HCT116 (cell line): ENCODE data around the gene FSIP2. TPM values are rescaled to one million over a fixed set of nuclear protein-coding genes. Genes with fewer than 3 reads are reported as not detected.

Experiments
- ATAC-seq: fragments of 200-7000 bp; cut with Tn5 transposase; 2 replicates; pipeline ENCODE4 v1.9.1; 2020; ENCODE audit warnings: mild to moderate bottlenecking, moderate library complexity
- BruUV-seq: library from RNA; stranded (reverse); fragments of 400-500 nt; replicated peaks from 2 replicates; lab custom pipeline; 2021; lab: Mats Ljungman, UMichigan
- CTCF ChIA-PET: fragments of 300-600 bp; sonication (Branson Sonifier 250); formaldehyde crosslinking; loops from one replicate; lab custom pipeline; 2021; ENCODE audit warnings: antibody characterized with exemption; lab: Charles Lee
- POLR2A ChIA-PET: fragments of 300-600, 350-600 bp; sonication (Branson Sonifier 250); formaldehyde crosslinking; loops from one replicate; lab custom pipeline; 2021; ENCODE audit warnings: antibody characterized with exemption; lab: Charles Lee
- RAD21 ChIA-PET, 2 experiments: fragments of 300-600 bp; sonication (Branson Sonifier 250); formaldehyde crosslinking; loops; one replicate each; lab custom pipeline; 2023; ENCODE audit warnings: low total read pairs in 2 of 2; ENCODE audit not compliant: uncharacterized antibody in 2 of 2, unreplicated experiment in 2 of 2, low non-redundant PET in 1 of 2; lab: Charles Lee
- DNase-seq: peaks from one replicate; pipeline ENCODE4 v3.0.0-alpha.2; 2010; ENCODE audit warnings: low read depth, low spot score
- H2AFZ ChIP-seq: fragments of 200-600 bp; shearing (Covaris generic), sonication (generic); 2 replicates; pipeline ENCODE4 v1.6.1; 2017; ENCODE audit warnings: low read depth, mixed run types, mixed read lengths, antibody characterized with exemption, low read length; ENCODE audit not compliant: poor library complexity, severe bottlenecking
- H3K27ac ChIP-seq: 2 replicates; pipeline ENCODE4 v1.5.1; 2012; ENCODE audit warnings: low read depth, low read length
- H3K27me3 ChIP-seq: fragments of 200-600 bp; sonication (generic); 2 replicates; pipeline ENCODE4 v1.6.1; 2016; ENCODE audit warnings: mixed run types, low read length, mixed read lengths; ENCODE audit not compliant: insufficient read depth
- H3K36me3 ChIP-seq, 2 experiments: fragments of 200-500 bp in 1 of 2; fragments of 200-600 bp in 1 of 2; sonication (Bioruptor generic) in 1 of 2; sonication (generic) in 1 of 2; 2 replicates each; pipeline versions ENCODE4 v1.5.1 to v1.6.1; 2014 to 2016; ENCODE audit warnings: low read length in 2 of 2, inconsistent platforms in 1 of 2, mixed read lengths in 1 of 2, mixed run types in 1 of 2; ENCODE audit not compliant: insufficient read depth in 2 of 2, control insufficient read depth in 1 of 2
- H3K4me1 ChIP-seq, 2 experiments: fragments of 200-600 bp in 1 of 2; sonication (generic) in 1 of 2; 2 replicates each; pipeline versions ENCODE4 v1.5.1 to v1.6.1; 2012 to 2017; ENCODE audit warnings: low read length in 2 of 2, inconsistent platforms in 1 of 2, mild to moderate bottlenecking in 1 of 2, mixed read lengths in 1 of 2, mixed run types in 1 of 2, moderate library complexity in 1 of 2; ENCODE audit not compliant: insufficient read depth in 2 of 2, control insufficient read depth in 1 of 2
- H3K4me2 ChIP-seq: fragments of 200-600 bp; sonication (generic); 2 replicates; pipeline ENCODE4 v1.6.1; 2017; ENCODE audit warnings: mixed run types, low read length, mixed read lengths
- H3K4me3 ChIP-seq, 2 experiments: fragments of 200-600 bp in 1 of 2; sonication (generic) in 1 of 2; replicated peaks in 1 of 2; 2 replicates each; pipeline ENCODE4 v1.5.1; 2011 to 2016; ENCODE audit warnings: low read length in 2 of 2, control low read depth in 1 of 2, low read depth in 1 of 2, mild to moderate bottlenecking in 1 of 2, mixed read lengths in 1 of 2, mixed run types in 1 of 2
- H3K79me2 ChIP-seq: fragments of 200-600 bp; sonication (generic); 2 replicates; pipeline ENCODE4 v1.6.1; 2017; ENCODE audit warnings: mild to moderate bottlenecking, mixed run types, low read length, moderate library complexity, mixed read lengths; ENCODE audit not compliant: insufficient read depth
- H3K9ac ChIP-seq: fragments of 200-600 bp; sonication (generic); 2 replicates; pipeline ENCODE4 v1.6.1; 2016; ENCODE audit warnings: low read length, mixed read lengths
- H3K9me2 ChIP-seq: fragments of 200-600 bp; sonication (generic), shearing (Covaris generic); 2 replicates; pipeline ENCODE4 v1.6.1; 2017; ENCODE audit warnings: mixed run types, mild to moderate bottlenecking, moderate library complexity; ENCODE audit not compliant: insufficient read depth
- H3K9me3 ChIP-seq, 2 experiments: fragments of 200-500 bp in 1 of 2; fragments of 200-600 bp in 1 of 2; sonication (Bioruptor generic) in 1 of 2; sonication (generic) in 1 of 2; 2 replicates each; pipeline ENCODE4 v1.6.1; 2014 to 2017; ENCODE audit warnings: low read length in 2 of 2, mixed read lengths in 2 of 2, inconsistent platforms in 1 of 2, low read depth in 1 of 2, mild to moderate bottlenecking in 1 of 2, mixed run types in 1 of 2, moderate library complexity in 1 of 2; ENCODE audit not compliant: control insufficient read depth in 1 of 2, insufficient read depth in 1 of 2
- H4K20me1 ChIP-seq: fragments of 200-600 bp; sonication (generic), shearing (Covaris generic); 2 replicates; pipeline ENCODE4 v1.6.1; 2017; ENCODE audit warnings: mixed run types, mild to moderate bottlenecking, moderate library complexity; ENCODE audit not compliant: insufficient read depth
- ATF3 ChIP-seq: IDR thresholded peaks from 2 replicates; pipeline ENCODE4 v1.6.1; 2012
- CBX3 ChIP-seq: IDR thresholded peaks from 2 replicates; pipeline ENCODE4 v1.6.1; 2012; ENCODE audit warnings: low read depth
- CEBPB ChIP-seq: IDR thresholded peaks from 2 replicates; pipeline ENCODE4 v1.6.1; 2012; ENCODE audit warnings: low read depth
- CTCF ChIP-seq, 3 experiments: fragments of 200-600 bp in 1 of 3; sonication (generic) in 1 of 3; IDR thresholded peaks in 2 of 3; conservative IDR thresholded peaks in 1 of 3; 2 replicates each; pipeline ENCODE4 v1.5.1; 2012 to 2017; ENCODE audit warnings: low read depth in 2 of 3, low read length in 2 of 3, antibody characterized with exemption in 1 of 3, borderline replicate concordance in 1 of 3, control low read depth in 1 of 3, mild to moderate bottlenecking in 1 of 3, mixed read lengths in 1 of 3, mixed run types in 1 of 3, moderate library complexity in 1 of 3; ENCODE audit not compliant: insufficient read depth in 1 of 3
- EGR1 ChIP-seq: IDR thresholded peaks from 2 replicates; pipeline ENCODE4 v1.6.1; 2012; ENCODE audit warnings: low read depth
- ELF1 ChIP-seq: IDR thresholded peaks from 2 replicates; pipeline ENCODE4 v1.6.1; 2012; ENCODE audit warnings: low read depth, borderline replicate concordance
- EZH2 ChIP-seq: fragments of 200-600 bp; sonication (generic); IDR thresholded peaks from 2 replicates; pipeline ENCODE4 v1.6.1; 2017; ENCODE audit warnings: antibody characterized with exemption, mixed run types
- EZH2phosphoT487 ChIP-seq: fragments of 200-600 bp; IDR thresholded peaks from 2 replicates; pipeline ENCODE4 v1.6.1; 2018; ENCODE audit warnings: antibody characterized with exemption, borderline replicate concordance
- JUND ChIP-seq: IDR thresholded peaks from 2 replicates; pipeline ENCODE4 v1.6.1; 2012
- MAX ChIP-seq: IDR thresholded peaks from 2 replicates; pipeline ENCODE4 v1.6.1; 2012
- POLR2A ChIP-seq: IDR thresholded peaks from 2 replicates; pipeline ENCODE4 v1.7.0; 2011; ENCODE audit warnings: borderline replicate concordance; ENCODE audit not compliant: insufficient read depth, insufficient read length; ENCODE audit errors: extremely low read depth
- POLR2AphosphoS5 ChIP-seq: IDR thresholded peaks from 2 replicates; pipeline ENCODE4 v1.6.1; 2011; ENCODE audit warnings: mild to moderate bottlenecking, low read depth, low read length, moderate library complexity
- RAD21 ChIP-seq: IDR thresholded peaks from 2 replicates; pipeline ENCODE4 v1.6.1; 2012; ENCODE audit warnings: low read depth, mild to moderate bottlenecking
- REST ChIP-seq: IDR thresholded peaks from 2 replicates; pipeline ENCODE4 v1.6.1; 2012; ENCODE audit warnings: low read depth
- SP1 ChIP-seq: IDR thresholded peaks from 2 replicates; pipeline ENCODE4 v1.6.1; 2012; ENCODE audit warnings: low read depth
- ZFX ChIP-seq: fragments of 450-650 bp; IDR thresholded peaks from 2 replicates; pipeline ENCODE4 v1.6.1; 2017
- intact Hi-C: fragments of 100-400 bp; cut with micrococcal nuclease; formaldehyde crosslinking; loops from 2 replicates; pipeline ENCODE4 v1.10.0; 2022
- total RNA-seq: library from RNA; stranded (reverse); gene quantifications from one replicate; pipeline ENCODE4 v1.2.1, GENCODE V29; 2021; ENCODE audit not compliant: unreplicated experiment

Gene FSIP2
- total RNA-seq, 1 experiment from 2014 or later: not detected

- POLR2A ChIA-PET: no interaction called here
- intact Hi-C loops: no loop called here
Measured at GRCh38 chr2:185695711-185696235, 42.8 kb upstream of the FSIP2 start.

More at GRCh38 chr2:185695711-185696235, 42.8 kb upstream of the FSIP2 start:
- DNase-seq (no peak), ATAC-seq (no peak)
- RAD21 ChIA-PET: no interaction called here
- no TSS peak for BruUV-seq
- H4K20me1 ChIP-seq: no peaks in the 10 kb centered on the region
- H3K9me2 ChIP-seq: no peaks in the 10 kb centered on the region
- H2AFZ ChIP-seq: no peak overlapping the region
- H3K4me3 ChIP-seq: no peak overlapping the region
- H3K27ac ChIP-seq: no peak overlapping the region
- no peak overlapping the region for H3K4me2 ChIP-seq
- no peak overlapping the region for H3K9ac ChIP-seq
- CTCF ChIA-PET: no interaction called here
- no peak for TF ChIP-seq RAD21
- no peak for TF ChIP-seq POLR2A
- TF ChIP-seq EZH2phosphoT487: no peak
- no peak for TF ChIP-seq POLR2AphosphoS5
- no peak for TF ChIP-seq ZFX
- TF ChIP-seq MAX: no peak
- TF ChIP-seq CEBPB: no peak
- no peak for TF ChIP-seq SP1
- no peak for TF ChIP-seq ATF3
- no peak for TF ChIP-seq JUND
- TF ChIP-seq ELF1: no peak
- no peak for TF ChIP-seq EGR1
- TF ChIP-seq EZH2: no peak
- TF ChIP-seq REST: no peak
- TF ChIP-seq CBX3: no peak
- no peak for TF ChIP-seq CTCF (IDR thresholded peaks at IDR 0.05 in 2 of 3, conservative IDR thresholded peaks at IDR 0.05 in 1 of 3; ENCODE audit: borderline replicate concordance in 1 of 3, insufficient read depth in 1 of 3, low read depth in 2 of 3, low read length in 2 of 3)
- H3K27me3 ChIP-seq: no peaks in the 10 kb centered on the region
- H3K4me1 ChIP-seq: no peaks in the 10 kb centered on the region
- no peaks in the 10 kb centered on the region for H3K79me2 ChIP-seq
- no peaks in the 10 kb centered on the region for H3K36me3 ChIP-seq
- H3K9me3 ChIP-seq: no peaks in the 10 kb centered on the region
